GM19025 (cell line): ENCODE results near the gene FAM117A.
"Not testable (repeated sequence)": the region's sequence is repeated elsewhere in the genome, so short reads cannot be mapped to it uniquely, and the experiment has no call there.

Experiments
- ATAC-seq: cut with Tn5 transposase; IDR thresholded peaks from one replicate; pipeline ENCODE4 v1.9.1; 2021; ENCODE audit warnings: mild to moderate bottlenecking, low read depth, moderate library complexity; ENCODE audit not compliant: unreplicated experiment

Gene FAM117A

DNA sequence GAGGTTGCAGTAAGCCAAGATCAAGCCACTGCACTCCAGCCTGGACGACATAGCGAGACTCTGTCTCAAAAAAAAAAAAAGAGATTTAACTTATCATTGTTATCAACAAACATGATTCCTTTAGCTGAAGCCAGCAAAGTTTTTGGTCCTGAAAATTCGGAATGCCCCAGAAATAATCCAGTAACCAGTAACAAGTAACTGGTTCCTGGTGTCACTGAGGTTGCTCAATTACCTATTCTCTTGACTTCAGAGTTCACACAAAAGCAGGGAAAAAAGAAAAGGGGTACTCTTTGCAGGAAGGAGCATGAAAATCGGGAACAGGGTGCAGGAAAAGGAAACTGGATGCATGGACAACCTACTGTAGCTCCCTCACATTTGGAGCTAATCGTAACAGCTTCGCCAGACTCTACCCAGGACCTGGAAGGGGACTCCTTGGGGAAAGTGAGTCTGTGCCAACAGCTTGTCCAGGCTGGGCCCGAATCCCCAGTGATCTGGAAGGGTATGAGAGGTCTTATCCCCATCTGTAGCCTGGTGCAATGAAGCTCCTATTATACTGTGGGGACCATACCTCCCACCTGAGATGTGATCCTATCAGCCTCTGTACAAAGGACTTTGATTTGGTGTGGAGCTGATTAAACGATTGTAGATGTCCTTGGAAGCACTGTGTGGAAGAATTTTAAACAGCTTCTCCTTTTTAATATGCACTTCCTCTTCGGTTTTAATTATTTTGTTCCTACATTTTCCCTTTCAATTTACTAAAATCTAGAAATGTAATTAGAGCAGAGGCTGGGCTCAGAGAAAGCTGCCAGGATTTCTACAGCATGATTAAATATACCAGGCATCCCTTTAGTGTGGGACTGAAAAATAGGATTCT is 82.6 kb downstream of the FAM117A start:
- ATAC-seq: no peak

DNA sequence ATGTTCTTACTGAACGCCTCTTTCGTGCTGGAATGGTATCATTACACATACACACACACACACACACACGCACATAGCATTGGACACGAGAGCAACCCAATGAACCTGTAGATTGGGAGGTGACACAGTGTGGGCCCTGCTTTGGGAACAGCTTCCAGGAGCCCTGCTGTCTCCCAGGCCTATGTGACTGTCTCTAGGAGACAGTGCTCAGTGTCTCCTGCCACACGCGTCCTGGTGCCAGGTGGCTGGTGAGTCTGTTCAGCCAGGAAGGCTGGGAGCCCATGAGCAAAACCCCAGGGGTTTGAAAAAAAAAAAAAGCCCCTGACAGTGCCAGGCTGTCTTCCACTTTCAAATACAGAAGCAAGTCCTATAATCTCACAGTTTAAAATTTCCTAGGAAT is 83.6 kb downstream of the FAM117A start:
- ATAC-seq: no peak

DNA sequence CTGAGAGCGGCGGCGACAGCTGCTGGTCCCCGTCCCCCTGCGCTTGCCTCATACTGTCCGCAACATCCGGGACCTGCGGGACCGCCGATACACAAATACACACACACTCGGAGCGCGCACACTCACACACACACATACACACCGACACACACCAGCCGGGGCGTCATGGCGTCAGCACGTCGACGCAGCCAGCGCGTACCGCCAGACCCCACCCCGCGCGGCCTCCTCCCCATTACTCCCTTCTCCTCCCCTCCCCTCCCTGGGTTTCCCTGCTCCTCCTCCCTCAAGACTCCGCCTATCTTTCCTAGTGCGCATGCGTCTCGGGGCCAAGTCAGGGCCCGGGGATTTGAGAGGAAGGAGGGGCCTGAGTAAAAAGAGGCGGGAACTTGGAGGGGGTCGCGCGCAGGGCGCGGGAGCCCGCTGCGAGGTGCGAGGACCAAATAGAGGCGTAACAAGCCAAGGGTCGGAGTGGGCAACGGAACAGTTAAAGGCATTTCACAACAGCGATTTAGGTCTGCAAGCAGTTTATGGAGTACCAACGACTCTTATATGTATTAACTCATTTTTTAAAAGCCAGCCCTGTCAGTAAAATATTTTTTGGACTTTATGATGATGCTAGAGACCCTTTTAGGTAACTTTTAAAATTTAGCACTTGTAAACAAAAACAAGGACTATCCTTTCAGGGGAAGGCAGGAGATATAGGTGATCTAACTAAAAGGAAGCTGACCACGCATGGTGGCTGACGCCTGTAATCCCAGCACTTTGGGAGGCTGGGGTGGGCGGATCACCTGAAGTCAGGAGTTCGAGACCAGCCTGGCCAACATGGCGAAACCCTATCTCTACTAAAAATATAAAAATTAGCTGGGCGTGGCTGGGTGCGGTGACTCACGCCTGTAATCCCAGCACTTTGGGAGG is 85.7 kb downstream of the FAM117A start, which contains the start of gene SPOP:
Gene SPOP (minus strand): TSS at position 165 of the 915 bp plus-strand sequence. CDS start 55,287 bp downstream, outside the sequence.
- peak; percentile 82 for ATAC-seq

DNA sequence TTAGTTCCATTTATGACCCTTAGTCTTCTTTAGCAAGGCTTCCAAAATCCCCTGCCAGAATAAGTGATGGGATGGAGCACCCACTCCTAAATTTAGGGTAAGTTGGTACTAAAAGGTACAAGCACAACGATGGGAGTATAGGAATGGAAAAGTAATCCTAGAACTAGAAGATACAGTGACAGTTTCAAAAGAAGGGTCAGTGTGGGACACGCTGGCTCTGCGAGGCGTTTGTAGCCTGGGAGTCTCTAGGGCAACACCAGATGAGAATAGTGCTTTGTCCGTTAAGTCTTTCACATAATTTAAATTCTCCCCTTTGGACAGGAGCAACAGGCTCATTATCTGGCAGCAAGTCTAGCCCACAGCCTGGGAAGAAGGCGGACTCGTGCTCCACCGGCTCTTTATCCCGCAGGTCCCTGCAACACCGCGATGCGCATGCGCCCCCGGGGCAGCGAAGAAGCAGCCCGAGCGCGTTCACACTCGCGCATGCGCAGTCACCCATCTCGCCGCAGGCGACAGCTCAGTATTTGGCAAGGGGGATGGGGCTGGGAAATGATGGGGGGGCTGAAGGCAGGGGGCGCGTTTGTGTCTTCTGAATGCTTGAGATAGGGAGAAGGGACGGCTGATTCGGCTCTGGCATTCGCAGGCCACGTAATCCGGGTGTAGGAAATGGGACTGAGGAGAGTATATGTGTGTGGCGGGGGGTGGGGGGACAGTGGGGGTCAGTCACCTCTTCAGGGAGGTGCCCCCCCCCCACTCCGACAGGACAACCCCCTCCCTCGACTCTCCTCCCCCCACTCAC is 86.6 kb downstream of the FAM117A start:
- ATAC-seq: no peak

DNA sequence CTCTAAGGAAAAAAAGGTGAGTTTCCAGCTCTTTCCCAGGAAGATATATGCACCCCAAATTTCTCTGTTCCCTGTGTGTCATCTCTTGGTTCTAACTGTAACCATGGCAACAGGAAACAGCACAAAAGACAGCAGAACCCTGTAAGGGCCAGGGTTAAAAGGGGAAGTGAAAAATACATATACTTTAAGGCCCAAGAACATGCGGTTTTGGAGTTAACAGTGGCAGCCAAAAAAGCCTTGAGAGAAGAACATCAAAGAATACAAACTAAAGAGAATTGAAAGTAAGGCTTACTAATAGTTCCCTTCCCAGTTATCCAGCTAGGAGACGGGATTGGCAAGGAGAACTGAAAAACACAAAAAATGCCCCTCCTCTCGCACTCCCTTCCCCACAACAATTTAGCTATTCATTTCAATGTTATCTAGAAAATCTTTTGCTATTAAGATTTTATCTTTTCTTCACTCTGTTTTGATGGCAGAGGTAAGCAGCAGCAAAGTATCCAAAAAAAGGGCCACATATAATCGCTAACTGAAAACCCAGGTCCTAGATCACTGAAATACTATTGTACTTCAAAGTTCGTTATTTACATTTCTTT is 87.6 kb downstream of the FAM117A start:
- ATAC-seq: peak; percentile 59

GRCh38 chr17:49674507-49674906 is 89.4 kb downstream of the FAM117A start:
- ATAC-seq: no peak

DNA sequence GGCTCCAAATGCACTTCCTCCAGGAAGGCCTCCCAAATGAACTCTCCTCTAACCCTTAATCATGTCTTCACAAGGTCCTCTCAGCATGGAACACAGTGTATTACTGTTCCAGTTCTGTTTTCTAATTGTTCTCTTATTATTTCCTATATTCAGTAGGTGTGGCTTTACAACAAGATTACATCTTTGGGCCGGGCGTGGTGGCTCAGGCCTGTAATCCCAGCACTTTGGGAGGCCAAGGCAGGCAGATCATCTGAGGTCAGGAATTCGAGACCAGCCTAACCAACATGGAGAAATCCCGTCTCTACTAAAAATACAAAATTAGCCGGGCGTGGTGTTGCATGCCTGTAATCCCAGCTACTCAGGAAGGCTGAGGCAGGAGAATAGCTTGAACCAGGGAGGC is 90.3 kb downstream of the FAM117A start:
- not testable (repeated sequence) for ATAC-seq

DNA sequence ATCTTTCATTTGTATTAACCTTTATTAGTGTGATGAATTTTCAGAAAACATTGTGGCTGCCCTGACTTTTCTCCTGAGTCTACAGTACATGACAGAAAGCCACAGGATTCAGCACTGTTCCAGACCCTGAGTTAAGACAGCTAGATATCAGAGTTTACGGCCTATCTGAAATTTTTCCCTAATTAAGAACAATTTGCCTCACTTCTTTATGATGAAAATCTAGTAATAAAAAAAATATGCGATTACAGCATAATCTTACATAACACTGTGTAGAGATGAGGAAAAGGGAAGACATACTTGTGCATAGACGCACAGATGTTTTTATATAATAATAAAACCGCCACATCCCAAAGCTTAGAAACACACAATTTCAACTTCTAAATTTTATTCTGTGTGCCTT is 93.3 kb downstream of the FAM117A start:
- no peak for ATAC-seq

GRCh38 chr17:49670002-49670401 is 93.9 kb downstream of the FAM117A start:
- ATAC-seq: no peak

GRCh38 chr17:49667854-49668253 is 96.1 kb downstream of the FAM117A start:
- no peak for ATAC-seq

DNA sequence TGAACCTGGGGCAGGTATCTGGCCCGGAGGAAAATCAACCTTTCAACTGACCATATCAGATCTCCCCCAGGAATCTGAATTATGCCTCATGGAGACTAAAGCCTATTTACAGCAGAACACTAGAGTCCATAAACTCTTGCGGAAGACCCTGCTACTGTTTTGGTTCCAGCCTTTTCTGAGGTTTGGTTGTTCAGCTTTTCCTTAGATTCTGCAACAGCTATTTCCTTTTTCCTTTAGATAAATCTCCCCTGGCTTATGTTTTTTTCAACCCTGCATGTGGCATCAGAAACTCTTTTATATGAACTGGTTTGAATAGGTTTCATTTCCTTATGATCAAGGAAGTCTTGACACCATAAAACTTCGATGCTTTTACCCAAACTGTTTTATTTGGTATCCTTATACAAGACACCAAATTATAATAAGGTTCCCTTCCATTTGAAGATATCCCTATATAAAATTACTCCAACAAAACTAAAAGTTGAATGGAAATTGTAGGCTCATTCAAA is 99.2 kb downstream of the FAM117A start:
- ATAC-seq: no peak
